ENCODE results near the gene TMX2.
"Not testable (repeated sequence)": the region's sequence is repeated elsewhere in the genome, so short reads cannot be mapped to it uniquely, and the experiment has no call there.

TMX2 gene

GRCh38 chr11:57709802-57710367, 2.5 kb upstream of the TMX2 start:
- Histone ChIP-seq H3K36me3 (replicated peaks) (peaks cover 6% of the 10 kb centered on the region), H3K4me3 (ENCODE audit: low read depth, low read length) (no peak overlapping the region), H3K27ac (no peak overlapping the region), H3K27me3 (replicated peaks) (no peaks in the 10 kb centered on the region)
- in situ Hi-C loops (cut with HindIII; ENCODE audit: low pct_ligation_motif_present, low sequenced_read_pairs) = no loop called here
- TF ChIP-seq, protein P1, sequence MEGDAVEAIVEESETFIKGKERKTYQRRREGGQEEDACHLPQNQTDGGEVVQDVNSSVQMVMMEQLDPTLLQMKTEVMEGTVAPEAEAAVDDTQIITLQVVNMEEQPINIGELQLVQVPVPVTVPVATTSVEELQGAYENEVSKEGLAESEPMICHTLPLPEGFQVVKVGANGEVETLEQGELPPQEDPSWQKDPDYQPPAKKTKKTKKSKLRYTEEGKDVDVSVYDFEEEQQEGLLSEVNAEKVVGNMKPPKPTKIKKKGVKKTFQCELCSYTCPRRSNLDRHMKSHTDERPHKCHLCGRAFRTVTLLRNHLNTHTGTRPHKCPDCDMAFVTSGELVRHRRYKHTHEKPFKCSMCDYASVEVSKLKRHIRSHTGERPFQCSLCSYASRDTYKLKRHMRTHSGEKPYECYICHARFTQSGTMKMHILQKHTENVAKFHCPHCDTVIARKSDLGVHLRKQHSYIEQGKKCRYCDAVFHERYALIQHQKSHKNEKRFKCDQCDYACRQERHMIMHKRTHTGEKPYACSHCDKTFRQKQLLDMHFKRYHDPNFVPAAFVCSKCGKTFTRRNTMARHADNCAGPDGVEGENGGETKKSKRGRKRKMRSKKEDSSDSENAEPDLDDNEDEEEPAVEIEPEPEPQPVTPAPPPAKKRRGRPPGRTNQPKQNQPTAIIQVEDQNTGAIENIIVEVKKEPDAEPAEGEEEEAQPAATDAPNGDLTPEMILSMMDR (IDR thresholded peaks at IDR 0.05; ENCODE audit: low read depth, low read length, missing control alignments) = no peak
- DNase-seq = no peak

GRCh38 chr11:57711414-57712255, 758 bp upstream of the TMX2 start, which contains the start of gene MED19:
MED19 (minus strand) TSS chr11:57712215; CDS start chr11:57712179, 36 bp downstream.
- H3K4me3 ChIP-seq (ENCODE audit: low read depth, low read length) = peak within 1 kb of the TSS; percentile 100
- H3K27me3 ChIP-seq (replicated peaks) = no peaks in the 10 kb centered on the region
- no peaks in the 10 kb centered on the region for H3K36me3 ChIP-seq (replicated peaks)
- DNase-seq = peak; percentile 74
- TF ChIP-seq, protein P1 (IDR thresholded peaks at IDR 0.05; ENCODE audit: low read depth, low read length, missing control alignments) = no peak
- peak within 1 kb of the TSS; percentile 73 for H3K27ac ChIP-seq
- in situ Hi-C loops (cut with HindIII; ENCODE audit: low pct_ligation_motif_present, low sequenced_read_pairs) = no loop called here

- peak overlapping the region; percentile 100 for H3K4me3 ChIP-seq (ENCODE audit: low read depth, low read length)
- no peak overlapping the region for H3K27ac ChIP-seq
These were observed 1.4 kb downstream of the TMX2 start for GRCh38 chr11:57713835-57714234.

GRCh38 chr11:57716726-57717125, 4.3 kb downstream of the TMX2 start:
- H3K27me3 ChIP-seq (replicated peaks); H3K4me3 ChIP-seq (ENCODE audit: low read depth, low read length); H3K36me3 ChIP-seq (replicated peaks); DNase-seq; in situ Hi-C loops (cut with HindIII; ENCODE audit: low pct_ligation_motif_present, low sequenced_read_pairs); H3K27ac ChIP-seq: not testable (repeated sequence)

More at GRCh38 chr11:57713835-57714234, 1.4 kb downstream of the TMX2 start:
- Histone ChIP-seq H3K36me3 (replicated peaks) (no peaks in the 10 kb centered on the region), H3K27me3 (replicated peaks) (no peaks in the 10 kb centered on the region)
- no peak for DNase-seq
- TF ChIP-seq, protein P1 (IDR thresholded peaks at IDR 0.05; ENCODE audit: low read depth, low read length, missing control alignments) = no peak
- in situ Hi-C loops (cut with HindIII; ENCODE audit: low pct_ligation_motif_present, low sequenced_read_pairs) = no loop called here

GRCh38 chr11:57727185-57727584, 14.8 kb downstream of the TMX2 start:
- Histone ChIP-seq H3K27ac (no peak overlapping the region), H3K4me3 (ENCODE audit: low read depth, low read length) (no peak overlapping the region), H3K36me3 (replicated peaks) (no peaks in the 10 kb centered on the region), H3K27me3 (replicated peaks) (no peaks in the 10 kb centered on the region)
- TF ChIP-seq, protein P1 (IDR thresholded peaks at IDR 0.05; ENCODE audit: low read depth, low read length, missing control alignments) = no peak
- DNase-seq = no peak
- in situ Hi-C loops (cut with HindIII; ENCODE audit: low pct_ligation_motif_present, low sequenced_read_pairs) = no loop called here

- no peak overlapping the region for H3K27ac ChIP-seq
- no peak for DNase-seq
- TF ChIP-seq, protein P1 (IDR thresholded peaks at IDR 0.05; ENCODE audit: low read depth, low read length, missing control alignments) = no peak
- no peaks in the 10 kb centered on the region for H3K36me3 ChIP-seq (replicated peaks)
- in situ Hi-C loops (cut with HindIII; ENCODE audit: low pct_ligation_motif_present, low sequenced_read_pairs) = no loop called here
- no peaks in the 10 kb centered on the region for H3K27me3 ChIP-seq (replicated peaks)
- no peak overlapping the region for H3K4me3 ChIP-seq (ENCODE audit: low read depth, low read length)
These were observed 16.4 kb downstream of the TMX2 start for GRCh38 chr11:57728829-57729228.
